A673 (cell line): ENCODE results near the gene CACYBP.

ENCODE experiments used
- EZH2 ChIP-seq: fragments of 200-600 bp; sonication (generic); IDR thresholded peaks from 2 replicates; pipeline ENCODE4 v1.6.1; 2017; ENCODE audit warnings: borderline replicate concordance, low read depth, mild to moderate bottlenecking, mixed read lengths, antibody characterized with exemption, low read length; ENCODE audit not compliant: poor library complexity, severe bottlenecking
- TF ChIP-seq, protein P1 (sequence below): fragments of 300-800, 200-600 bp; sonication (generic); conservative IDR thresholded peaks from 2 replicates; pipeline ENCODE4 v1.5.1; 2017; ENCODE audit warnings: low read depth, mild to moderate bottlenecking, antibody characterized with exemption, low read length, moderate library complexity, mixed read lengths

DNA sequence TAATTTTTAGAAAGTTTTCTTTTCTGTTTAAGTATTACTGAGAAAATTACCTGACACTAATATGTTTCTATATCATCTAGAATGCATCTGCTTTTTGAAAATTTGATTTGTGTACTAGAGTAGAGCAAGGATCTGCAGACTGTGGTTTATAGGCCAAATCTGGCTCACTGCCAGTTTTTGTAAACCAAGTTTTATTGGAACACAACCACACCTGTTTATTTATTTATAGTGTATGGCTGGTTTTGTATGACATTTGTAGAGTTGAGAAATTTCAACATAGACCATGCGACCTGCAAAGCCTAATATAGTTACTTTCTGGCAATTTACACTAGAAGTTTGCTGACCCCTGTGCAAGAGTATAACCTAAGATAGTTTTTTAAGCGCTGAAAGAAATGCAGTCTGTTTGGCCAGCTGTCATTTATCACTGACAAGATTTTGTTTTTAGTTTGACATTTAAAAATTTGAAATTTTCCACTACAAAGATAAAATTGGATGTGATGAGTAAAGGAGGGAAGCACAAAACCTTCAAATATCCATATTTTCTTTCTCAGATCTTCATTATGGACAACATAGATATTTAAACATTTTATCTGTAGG, 36.1 kb upstream of the CACYBP start:
- TF ChIP-seq, protein P1, sequence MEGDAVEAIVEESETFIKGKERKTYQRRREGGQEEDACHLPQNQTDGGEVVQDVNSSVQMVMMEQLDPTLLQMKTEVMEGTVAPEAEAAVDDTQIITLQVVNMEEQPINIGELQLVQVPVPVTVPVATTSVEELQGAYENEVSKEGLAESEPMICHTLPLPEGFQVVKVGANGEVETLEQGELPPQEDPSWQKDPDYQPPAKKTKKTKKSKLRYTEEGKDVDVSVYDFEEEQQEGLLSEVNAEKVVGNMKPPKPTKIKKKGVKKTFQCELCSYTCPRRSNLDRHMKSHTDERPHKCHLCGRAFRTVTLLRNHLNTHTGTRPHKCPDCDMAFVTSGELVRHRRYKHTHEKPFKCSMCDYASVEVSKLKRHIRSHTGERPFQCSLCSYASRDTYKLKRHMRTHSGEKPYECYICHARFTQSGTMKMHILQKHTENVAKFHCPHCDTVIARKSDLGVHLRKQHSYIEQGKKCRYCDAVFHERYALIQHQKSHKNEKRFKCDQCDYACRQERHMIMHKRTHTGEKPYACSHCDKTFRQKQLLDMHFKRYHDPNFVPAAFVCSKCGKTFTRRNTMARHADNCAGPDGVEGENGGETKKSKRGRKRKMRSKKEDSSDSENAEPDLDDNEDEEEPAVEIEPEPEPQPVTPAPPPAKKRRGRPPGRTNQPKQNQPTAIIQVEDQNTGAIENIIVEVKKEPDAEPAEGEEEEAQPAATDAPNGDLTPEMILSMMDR = no peak
- no peak for TF ChIP-seq EZH2
